HG03025 (cell line): ENCODE measurements around the gene DIPK2B.

ENCODE experiments used
- ATAC-seq: cut with Tn5 transposase; IDR thresholded peaks from one replicate; pipeline ENCODE4 v1.9.1; 2021; ENCODE audit warnings: mild to moderate bottlenecking, moderate library complexity; ENCODE audit not compliant: unreplicated experiment, low FRiP score

DIPK2B gene

GRCh38 chrX:45200741-45201234 lies at the start of gene DIPK2B:
Gene DIPK2B (minus strand): TSS chrX:45200876. CDS start chrX:45200826, 50 bp downstream.
- ATAC-seq, result no peak

GRCh38 chrX:45240301-45240700 lies 39.6 kb upstream of the DIPK2B start:
- no peak for ATAC-seq

- ATAC-seq, result no peak
These were observed 37.8 kb upstream of the DIPK2B start for GRCh38 chrX:45238489-45238888.

GRCh38 chrX:45233531-45233930 lies 32.9 kb upstream of the DIPK2B start:
- ATAC-seq, result no peak

- ATAC-seq, result no peak
These were observed 31.5 kb upstream of the DIPK2B start for GRCh38 chrX:45232139-45232538.

- no peak for ATAC-seq
These were observed 29.7 kb upstream of the DIPK2B start for GRCh38 chrX:45230410-45230809.

GRCh38 chrX:45229348-45229747 lies 28.7 kb upstream of the DIPK2B start:
- ATAC-seq, result no peak

- no peak for ATAC-seq
These were observed 27.4 kb upstream of the DIPK2B start for GRCh38 chrX:45228126-45228525.

GRCh38 chrX:45208121-45208856 lies 7.6 kb upstream of the DIPK2B start:
- ATAC-seq, result no peak

- no peak for ATAC-seq
These were observed 1.5 kb upstream of the DIPK2B start for GRCh38 chrX:45202171-45202570.

- no peak for ATAC-seq
These were observed 2.0 kb downstream of the DIPK2B start for GRCh38 chrX:45198706-45199105.

GRCh38 chrX:45198301-45198700 lies 2.4 kb downstream of the DIPK2B start:
- ATAC-seq, result no peak

GRCh38 chrX:45196701-45197100 lies 4.0 kb downstream of the DIPK2B start:
- ATAC-seq, result no peak

GRCh38 chrX:45191820-45192409 lies 8.8 kb downstream of the DIPK2B start:
- ATAC-seq, result no peak

GRCh38 chrX:45191383-45191782 lies 9.3 kb downstream of the DIPK2B start:
- ATAC-seq, result no peak

- no peak for ATAC-seq
These were observed 12.9 kb downstream of the DIPK2B start for GRCh38 chrX:45187731-45188130.

GRCh38 chrX:45186643-45187026 lies 14.0 kb downstream of the DIPK2B start:
- no peak for ATAC-seq

- ATAC-seq, result no peak
These were observed 16.5 kb downstream of the DIPK2B start for GRCh38 chrX:45184211-45184610.

- ATAC-seq, result no peak
These were observed 27.8 kb downstream of the DIPK2B start for GRCh38 chrX:45172890-45173289.

- no peak for ATAC-seq
These were observed 33.9 kb downstream of the DIPK2B start for GRCh38 chrX:45166781-45167180.

- ATAC-seq, result no peak
These were observed 35.0 kb downstream of the DIPK2B start for GRCh38 chrX:45165726-45166125.

GRCh38 chrX:45164995-45165394 lies 35.7 kb downstream of the DIPK2B start:
- ATAC-seq, result no peak
